Fibroblast of skin of right quadriceps (primary cell): ENCODE results near the gene LRRN2.
"Not testable (repeated sequence)": the region's sequence is repeated elsewhere in the genome, so short reads cannot be mapped to it uniquely, and the experiment has no call there.

Experiments
- DNase-seq: peaks from one replicate; pipeline ENCODE4 v3.0.0-alpha.2; 2013

The LRRN2 gene

DNA sequence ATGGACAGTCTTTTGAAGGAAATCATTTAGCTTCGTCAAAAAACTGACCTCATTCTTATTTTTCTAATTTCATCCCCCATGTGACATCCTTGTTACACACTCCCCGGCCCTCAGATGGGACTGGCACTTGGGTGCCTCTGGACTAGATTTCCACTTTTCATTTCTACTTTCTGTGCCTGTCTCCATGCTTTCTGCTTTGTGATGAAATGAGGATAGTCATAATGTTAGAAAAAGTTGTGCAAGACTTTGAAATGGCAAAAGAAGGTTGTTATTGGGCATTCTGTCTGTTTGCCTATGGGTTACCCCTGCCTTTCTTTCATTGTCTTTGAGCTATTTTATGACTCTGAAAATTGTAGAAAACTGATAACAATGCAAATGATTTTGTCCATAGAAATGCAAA, 114.4 kb downstream of the LRRN2 start:
- DNase-seq = no peak

DNA sequence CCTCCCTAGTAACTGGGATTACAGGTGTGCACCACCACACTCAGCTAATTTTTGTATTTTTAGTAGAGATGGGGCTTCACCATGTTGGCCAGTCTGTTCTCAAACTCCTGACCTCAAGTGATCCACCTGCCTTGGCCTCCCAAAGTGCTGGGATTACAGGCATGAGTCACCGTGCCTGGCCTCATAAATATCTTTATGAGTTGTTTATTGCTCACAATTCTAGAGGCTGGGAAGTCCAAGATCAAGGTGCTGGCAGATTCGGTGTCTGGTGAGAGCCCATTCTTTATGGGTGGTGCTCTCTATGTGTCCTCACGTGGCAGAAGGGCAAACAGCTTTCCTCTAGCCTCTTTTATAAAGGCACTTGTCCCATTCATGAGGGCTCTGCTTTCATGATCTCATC, 115.5 kb downstream of the LRRN2 start:
- not testable (repeated sequence) for DNase-seq

DNA sequence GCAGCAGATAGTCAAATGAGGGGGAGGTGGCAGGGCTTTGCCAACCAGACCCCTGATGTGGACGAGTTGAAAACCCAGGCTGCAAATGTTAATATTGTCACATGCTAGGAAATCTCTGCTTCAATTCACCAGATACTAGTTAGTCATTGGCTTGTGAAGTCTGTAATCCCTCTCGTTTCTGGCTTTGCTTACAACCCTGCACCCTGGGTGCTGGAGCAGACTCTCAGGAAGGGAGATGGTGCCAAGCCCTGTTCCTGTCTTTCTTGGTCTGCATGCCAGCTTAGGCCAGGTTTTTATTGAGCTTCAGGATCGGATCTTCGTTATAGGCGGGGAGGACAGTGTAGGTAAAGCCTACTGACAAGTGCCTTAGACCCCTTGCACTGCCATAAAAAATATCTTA, 116.1 kb downstream of the LRRN2 start:
- DNase-seq = no peak

DNA sequence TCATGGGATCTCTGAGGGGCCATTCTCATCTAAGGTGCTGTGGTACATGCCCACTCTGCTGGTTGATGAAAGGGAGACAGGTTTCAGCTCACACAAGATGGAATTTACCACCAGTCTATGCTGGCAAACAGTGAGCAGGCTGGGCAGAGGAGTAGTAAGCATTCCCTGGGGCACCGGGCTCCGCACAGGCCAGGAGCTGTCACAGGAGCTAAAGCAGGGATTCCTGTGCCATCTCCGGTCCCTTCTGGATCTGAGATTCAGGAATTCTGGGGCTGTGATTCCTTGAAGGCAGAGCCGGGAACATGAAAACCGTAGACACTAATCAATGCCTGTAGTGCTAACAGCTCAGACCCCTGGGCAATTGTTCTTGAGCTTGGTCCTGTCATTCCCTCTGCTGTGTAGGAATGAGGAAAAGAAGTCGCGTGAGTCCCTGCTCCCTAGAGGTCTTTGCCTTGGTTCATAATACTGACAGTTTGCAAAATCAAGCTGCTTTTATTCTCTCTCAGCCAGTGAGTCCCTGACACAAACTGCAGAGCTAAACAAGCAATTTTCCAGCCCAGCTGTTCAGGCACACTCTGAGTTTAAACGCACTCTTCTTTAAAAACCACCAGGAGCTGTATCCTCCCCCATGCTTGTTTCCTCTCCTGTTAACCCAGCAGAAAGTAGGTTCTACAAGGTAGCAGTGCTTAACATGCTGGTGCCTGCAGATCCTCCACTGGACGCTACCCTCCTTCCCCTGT, 116.8 kb downstream of the LRRN2 start:
- no peak for DNase-seq
